Amniotic epithelial cell (primary cell): ENCODE results near the gene DNAJC4.
A peak's percentile ranks its signal among the peaks of the same experiment; 100 is the strongest.

Experiments used
- DNase-seq: peaks from one replicate; pipeline ENCODE4 v3.0.0-alpha.2; 2010; ENCODE audit warnings: low read depth

DNAJC4 gene

GRCh38 chr11:64276653-64277431 lies 46.5 kb downstream of the DNAJC4 start:
- peak; percentile 47 for DNase-seq

DNA sequence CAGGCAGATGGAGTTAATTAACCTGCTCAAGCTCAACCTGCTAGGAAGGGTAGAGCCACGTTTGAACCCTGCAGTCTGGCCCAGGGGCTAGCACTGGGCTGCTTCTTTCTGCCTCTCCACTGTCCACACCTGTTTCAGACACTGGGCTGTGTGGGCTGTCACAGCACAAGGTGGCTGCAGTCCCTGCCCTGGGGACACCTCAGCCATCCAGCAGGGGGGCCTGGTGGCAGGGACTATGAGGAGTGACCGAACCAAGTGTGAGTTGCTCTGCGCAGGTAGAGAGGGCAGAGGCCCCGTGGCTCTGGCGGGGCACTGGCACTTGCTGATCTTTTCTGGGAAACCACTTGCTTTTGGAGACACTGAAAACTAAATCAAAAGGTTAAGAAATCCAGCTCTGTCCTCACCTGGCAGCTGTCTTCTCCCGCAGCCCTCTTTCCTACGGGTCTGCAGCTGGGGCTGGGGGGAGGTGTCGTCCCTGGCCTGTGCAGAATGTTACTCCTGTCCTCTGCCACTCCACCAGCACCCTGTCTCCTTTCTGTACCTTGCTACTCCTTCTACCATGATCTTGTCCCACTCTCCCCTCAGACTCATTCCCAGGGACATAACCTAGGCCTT lies 48.3 kb downstream of the DNAJC4 start:
- no peak for DNase-seq

GRCh38 chr11:64281957-64282770 lies 51.8 kb downstream of the DNAJC4 start:
- no peak for DNase-seq

DNA sequence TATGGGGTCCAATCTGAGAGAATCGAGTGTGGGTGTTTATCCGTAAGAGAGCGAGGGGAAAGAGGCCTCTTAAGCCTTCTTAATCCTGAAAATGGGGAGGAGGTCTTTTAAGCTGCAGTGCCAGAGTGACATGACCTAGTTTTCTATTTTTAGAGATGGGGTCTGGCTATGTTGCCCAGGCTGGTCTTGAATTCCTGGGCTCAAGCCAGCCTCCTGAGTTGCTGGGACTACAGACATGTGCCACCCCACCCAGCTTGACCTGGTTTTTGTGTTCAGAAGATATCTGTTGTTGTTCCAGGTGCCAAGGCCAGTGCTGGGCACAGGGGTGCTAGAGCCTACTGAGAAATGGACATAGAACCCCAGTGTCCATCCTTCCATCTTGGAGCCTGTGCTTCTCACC lies 52.7 kb downstream of the DNAJC4 start:
- DNase-seq = no peak
